ENCODE results near the gene ARMC6.
"Not testable (repeated sequence)": the region's sequence is repeated elsewhere in the genome, so short reads cannot be mapped to it uniquely, and the experiment has no call there.

The ARMC6 gene

DNA sequence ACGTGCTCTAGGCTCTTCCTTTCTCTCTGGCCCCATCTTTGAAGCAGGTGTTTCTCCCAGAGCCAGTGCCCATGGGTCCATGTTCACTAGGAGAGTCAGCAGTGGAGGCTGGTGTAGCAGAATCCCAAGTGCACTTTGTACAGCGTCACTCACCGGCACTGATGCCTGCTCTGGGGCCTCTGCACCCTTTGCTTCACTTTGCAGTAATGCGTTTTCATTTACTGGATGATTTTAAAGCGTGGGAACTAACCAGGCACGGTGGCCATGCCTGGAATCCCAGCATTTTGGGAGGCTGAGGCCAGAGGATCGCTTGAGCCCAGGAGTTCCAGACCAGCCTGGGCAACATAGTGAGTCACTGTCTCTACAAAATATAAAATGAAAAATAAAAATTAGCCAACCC is 61.1 kb downstream of the ARMC6 start:
- peaks cover 8% of the 10 kb centered on the region for H3K4me1 ChIP-seq (ENCODE audit: insufficient read depth, low read length)
- no peak overlapping the region for H3K9ac ChIP-seq (ENCODE audit: low read depth, low read length)
- H3K36me3 ChIP-seq (ENCODE audit: insufficient read depth, low read length), result no peaks in the 10 kb centered on the region
- no peaks in the 10 kb centered on the region for H3K9me3 ChIP-seq (ENCODE audit: control insufficient read depth, insufficient read depth, low read length)

DNA sequence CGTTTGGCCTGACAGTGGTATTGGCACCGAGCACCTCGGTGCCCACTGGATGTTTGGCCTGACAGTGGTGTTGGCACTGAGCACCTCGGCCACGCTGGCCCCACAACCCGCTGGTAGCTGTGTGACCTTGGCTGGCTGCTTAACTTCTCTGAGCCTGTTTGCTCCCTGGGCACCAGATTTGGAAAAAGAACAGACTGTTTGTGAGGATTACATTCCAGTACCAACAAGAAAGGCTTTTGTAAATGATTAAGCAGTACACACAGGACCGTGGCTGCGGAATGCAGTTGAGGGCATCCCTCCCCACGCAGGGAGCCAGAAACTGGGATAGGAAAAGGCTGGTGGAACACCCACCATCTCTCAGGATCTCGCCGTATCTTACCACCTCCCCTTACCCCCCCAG is 62.3 kb downstream of the ARMC6 start:
- Histone ChIP-seq H3K9ac (ENCODE audit: low read depth, low read length) (no peak overlapping the region), H3K36me3 (ENCODE audit: insufficient read depth, low read length) (no peaks in the 10 kb centered on the region), H3K4me1 (ENCODE audit: insufficient read depth, low read length) (no peaks in the 10 kb centered on the region; the same call in 1 of the 2 replicates), H3K9me3 (ENCODE audit: control insufficient read depth, insufficient read depth, low read length) (no peaks in the 10 kb centered on the region)

- H3K9ac ChIP-seq (ENCODE audit: low read depth, low read length), result no peak overlapping the region
- no peaks in the 10 kb centered on the region; the same call in 1 of the 2 replicates for H3K4me1 ChIP-seq (ENCODE audit: insufficient read depth, low read length)
Measured at GRCh38 chr19:19096641-19097627, 63.5 kb downstream of the ARMC6 start.

GRCh38 chr19:19098084-19098702 is 64.8 kb downstream of the ARMC6 start:
- H3K4me1 ChIP-seq (ENCODE audit: insufficient read depth, low read length), result no peaks in the 10 kb centered on the region; the same call in 1 of the 2 replicates
- H3K36me3 ChIP-seq (ENCODE audit: insufficient read depth, low read length), result no peaks in the 10 kb centered on the region
- no peaks in the 10 kb centered on the region for H3K9me3 ChIP-seq (ENCODE audit: control insufficient read depth, insufficient read depth, low read length)
- H3K9ac ChIP-seq (ENCODE audit: low read depth, low read length), result no peak overlapping the region

More at GRCh38 chr19:19096641-19097627, 63.5 kb downstream of the ARMC6 start:
- Histone ChIP-seq H3K9me3 (ENCODE audit: control insufficient read depth, insufficient read depth, low read length) (no peaks in the 10 kb centered on the region), H3K36me3 (ENCODE audit: insufficient read depth, low read length) (no peaks in the 10 kb centered on the region)

- Histone ChIP-seq H3K9ac (ENCODE audit: low read depth, low read length) (no peak overlapping the region), H3K4me1 (ENCODE audit: insufficient read depth, low read length) (no peaks in the 10 kb centered on the region; the same call in 1 of the 2 replicates), H3K36me3 (ENCODE audit: insufficient read depth, low read length) (no peaks in the 10 kb centered on the region), H3K9me3 (ENCODE audit: control insufficient read depth, insufficient read depth, low read length) (no peaks in the 10 kb centered on the region)
Measured at GRCh38 chr19:19098703-19099632, 65.6 kb downstream of the ARMC6 start.

DNA sequence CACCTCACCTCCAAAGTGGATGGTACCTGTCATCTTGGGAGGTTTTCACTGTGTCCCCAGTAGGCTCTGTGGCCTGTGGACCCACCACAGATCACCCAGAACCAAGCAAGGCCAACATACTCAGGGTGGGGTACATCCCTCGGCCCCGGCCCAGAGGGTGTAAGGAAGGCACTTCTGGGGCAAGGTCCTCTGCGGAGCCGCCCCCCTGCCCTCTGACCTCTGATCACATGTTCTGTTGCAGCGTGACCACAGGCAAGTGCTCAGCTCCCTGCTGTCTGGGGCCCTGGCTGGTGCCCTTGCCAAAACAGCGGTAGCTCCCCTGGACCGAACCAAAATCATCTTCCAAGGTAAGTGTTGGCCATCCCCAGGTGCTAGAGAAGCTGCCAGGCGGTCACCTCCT is 68.1 kb downstream of the ARMC6 start:
- Histone ChIP-seq H3K36me3 (ENCODE audit: insufficient read depth, low read length) (no peaks in the 10 kb centered on the region), H3K4me1 (ENCODE audit: insufficient read depth, low read length) (peaks cover 5% of the 10 kb centered on the region), H3K9ac (ENCODE audit: low read depth, low read length) (no peak overlapping the region), H3K9me3 (ENCODE audit: control insufficient read depth, insufficient read depth, low read length) (no peaks in the 10 kb centered on the region)

DNA sequence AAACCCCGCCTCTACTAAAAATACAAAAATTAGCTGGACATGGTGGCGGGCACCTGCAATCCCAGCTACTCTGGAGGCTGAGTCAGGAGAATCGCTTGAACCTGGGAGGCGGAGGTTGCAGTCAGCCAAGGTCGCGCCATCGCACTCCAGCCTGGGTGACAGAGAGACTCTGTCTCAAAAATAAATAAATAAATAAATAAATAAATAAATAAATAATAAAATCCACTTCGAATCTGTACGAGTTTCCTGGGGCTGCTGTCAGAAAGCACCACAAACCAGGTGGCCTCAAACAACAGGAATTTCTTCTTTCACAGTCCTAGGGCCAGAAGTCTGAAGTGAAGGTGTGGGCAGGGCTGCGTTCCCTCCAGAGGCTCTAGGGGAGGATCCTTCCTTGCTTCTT is 69.2 kb downstream of the ARMC6 start:
- not testable (repeated sequence) for H3K36me3 ChIP-seq (ENCODE audit: insufficient read depth, low read length); H3K4me1 ChIP-seq (ENCODE audit: insufficient read depth, low read length)

GRCh38 chr19:19103167-19103566 is 69.8 kb downstream of the ARMC6 start:
- H3K9me3 ChIP-seq (ENCODE audit: control insufficient read depth, insufficient read depth, low read length), result no peaks in the 10 kb centered on the region
- H3K9ac ChIP-seq (ENCODE audit: low read depth, low read length), result no peak overlapping the region
- peaks cover 5% of the 10 kb centered on the region for H3K4me1 ChIP-seq (ENCODE audit: insufficient read depth, low read length)
- H3K36me3 ChIP-seq (ENCODE audit: insufficient read depth, low read length), result no peaks in the 10 kb centered on the region

More for the DNA sequence above, 69.2 kb downstream of the ARMC6 start:
- H3K9ac ChIP-seq (ENCODE audit: low read depth, low read length); H3K9me3 ChIP-seq (ENCODE audit: control insufficient read depth, insufficient read depth, low read length): not testable (repeated sequence)

DNA sequence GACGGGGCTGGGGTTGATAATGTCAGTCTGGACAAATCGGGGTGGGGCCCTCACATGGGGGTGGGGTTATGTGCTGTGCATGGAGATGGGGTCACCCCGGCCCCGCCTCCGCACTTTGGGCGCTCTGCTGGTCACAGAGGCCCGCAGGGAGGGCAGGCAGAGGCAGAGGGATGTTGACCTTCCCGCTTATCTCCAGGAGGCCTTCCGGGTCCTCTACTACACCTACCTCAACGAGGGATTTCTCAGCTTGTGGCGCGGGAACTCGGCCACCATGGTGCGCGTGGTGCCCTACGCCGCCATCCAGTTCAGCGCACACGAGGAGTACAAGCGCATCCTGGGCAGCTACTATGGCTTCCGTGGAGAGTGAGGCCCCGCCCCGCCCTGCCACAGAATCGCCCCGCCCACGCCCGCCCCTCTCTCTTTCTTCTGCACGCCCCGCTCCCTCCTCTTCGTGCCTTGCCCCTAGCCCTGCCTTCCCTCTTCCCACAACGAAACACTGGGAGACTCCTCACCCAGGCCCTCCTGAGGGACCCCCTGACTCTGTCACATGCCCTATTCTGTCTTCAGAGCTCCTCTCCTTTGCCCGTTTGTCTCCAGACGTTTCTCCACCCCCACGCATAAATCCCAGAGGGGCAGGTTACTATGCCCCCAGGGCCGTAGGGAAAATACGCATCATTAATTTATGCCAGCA is 72.1 kb downstream of the ARMC6 start:
- Histone ChIP-seq H3K9ac (ENCODE audit: low read depth, low read length) (peak overlapping the region; percentile 69; the same call in 1 of the 2 replicates), H3K4me1 (ENCODE audit: insufficient read depth, low read length) (peaks cover 5% of the 10 kb centered on the region), H3K36me3 (ENCODE audit: insufficient read depth, low read length) (no peaks in the 10 kb centered on the region), H3K9me3 (ENCODE audit: control insufficient read depth, insufficient read depth, low read length) (no peaks in the 10 kb centered on the region)

GRCh38 chr19:19106056-19106551 is 72.7 kb downstream of the ARMC6 start:
- peak overlapping the region; percentile 44 for H3K9ac ChIP-seq (ENCODE audit: low read depth, low read length)
- no peaks in the 10 kb centered on the region for H3K9me3 ChIP-seq (ENCODE audit: control insufficient read depth, insufficient read depth, low read length)
- no peaks in the 10 kb centered on the region for H3K36me3 ChIP-seq (ENCODE audit: insufficient read depth, low read length)
- H3K4me1 ChIP-seq (ENCODE audit: insufficient read depth, low read length), result peaks cover 5% of the 10 kb centered on the region

GRCh38 chr19:19106938-19107337 is 73.5 kb downstream of the ARMC6 start:
- H3K9me3 ChIP-seq (ENCODE audit: control insufficient read depth, insufficient read depth, low read length); H3K4me1 ChIP-seq (ENCODE audit: insufficient read depth, low read length); H3K36me3 ChIP-seq (ENCODE audit: insufficient read depth, low read length); H3K9ac ChIP-seq (ENCODE audit: low read depth, low read length): not testable (repeated sequence)

- H3K9me3 ChIP-seq (ENCODE audit: control insufficient read depth, insufficient read depth, low read length), result no peaks in the 10 kb centered on the region
- H3K36me3 ChIP-seq (ENCODE audit: insufficient read depth, low read length), result no peaks in the 10 kb centered on the region
- no peak overlapping the region for H3K9ac ChIP-seq (ENCODE audit: low read depth, low read length)
- H3K4me1 ChIP-seq (ENCODE audit: insufficient read depth, low read length), result peaks cover 5% of the 10 kb centered on the region
Measured at GRCh38 chr19:19107654-19108053, 74.3 kb downstream of the ARMC6 start.
